Measurements from ENCODE around the gene PPARGC1A. TPM values are rescaled to one million over a fixed set of nuclear protein-coding genes. Genes with fewer than 3 reads are reported as not detected.

The PPARGC1A gene, protein sequence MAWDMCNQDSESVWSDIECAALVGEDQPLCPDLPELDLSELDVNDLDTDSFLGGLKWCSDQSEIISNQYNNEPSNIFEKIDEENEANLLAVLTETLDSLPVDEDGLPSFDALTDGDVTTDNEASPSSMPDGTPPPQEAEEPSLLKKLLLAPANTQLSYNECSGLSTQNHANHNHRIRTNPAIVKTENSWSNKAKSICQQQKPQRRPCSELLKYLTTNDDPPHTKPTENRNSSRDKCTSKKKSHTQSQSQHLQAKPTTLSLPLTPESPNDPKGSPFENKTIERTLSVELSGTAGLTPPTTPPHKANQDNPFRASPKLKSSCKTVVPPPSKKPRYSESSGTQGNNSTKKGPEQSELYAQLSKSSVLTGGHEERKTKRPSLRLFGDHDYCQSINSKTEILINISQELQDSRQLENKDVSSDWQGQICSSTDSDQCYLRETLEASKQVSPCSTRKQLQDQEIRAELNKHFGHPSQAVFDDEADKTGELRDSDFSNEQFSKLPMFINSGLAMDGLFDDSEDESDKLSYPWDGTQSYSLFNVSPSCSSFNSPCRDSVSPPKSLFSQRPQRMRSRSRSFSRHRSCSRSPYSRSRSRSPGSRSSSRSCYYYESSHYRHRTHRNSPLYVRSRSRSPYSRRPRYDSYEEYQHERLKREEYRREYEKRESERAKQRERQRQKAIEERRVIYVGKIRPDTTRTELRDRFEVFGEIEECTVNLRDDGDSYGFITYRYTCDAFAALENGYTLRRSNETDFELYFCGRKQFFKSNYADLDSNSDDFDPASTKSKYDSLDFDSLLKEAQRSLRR
- total RNA-seq = 10 to 100 TPM; 20.7 to 27.7 TPM
- long read RNA-seq, donor 1, partial matches to known transcripts = 0 of 2 reads
- long read RNA-seq, donor 1, other reads (novel, unspliced or antisense) = 2 of 2 reads
- long read RNA-seq, donor 2, partial matches to known transcripts = 1 of 1 reads
- long read RNA-seq, donor 2, other reads (novel, unspliced or antisense) = 0 of 1 reads

DNA sequence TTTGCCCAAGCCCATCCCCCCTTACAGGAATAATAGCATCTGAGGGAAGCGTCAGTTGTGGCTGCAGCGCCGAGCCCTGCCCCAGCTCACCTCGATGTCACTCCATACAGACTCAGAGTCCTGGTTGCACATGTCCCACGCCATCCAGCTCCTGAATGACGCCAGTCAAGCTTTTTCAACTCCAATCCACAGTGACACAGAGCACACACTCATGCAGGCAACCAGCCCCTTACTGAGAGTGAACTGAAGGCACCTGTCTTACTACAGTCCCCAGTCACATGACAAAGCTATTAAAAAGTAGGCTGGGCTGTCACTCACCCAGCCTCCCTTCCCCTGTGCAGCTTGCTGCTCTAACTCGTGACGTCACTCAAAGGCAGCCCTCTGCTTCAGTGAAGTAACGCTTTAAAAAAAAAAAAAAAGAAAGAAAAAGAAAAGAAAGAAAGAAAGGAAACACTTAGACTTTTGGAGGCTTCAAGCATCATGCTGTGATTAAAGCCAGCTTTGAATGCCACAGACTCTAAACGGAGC, at the start of gene PPARGC1A:
Gene PPARGC1A, minus strand, starts transcription at position 234 of the 528 bp plus-strand sequence. Its CDS starts 90 bp downstream, at position 144.
- DNase-seq (ENCODE audit: low spot score) = no peak
- intact Hi-C loops (cut with DNase I) = no loop called here

DNA sequence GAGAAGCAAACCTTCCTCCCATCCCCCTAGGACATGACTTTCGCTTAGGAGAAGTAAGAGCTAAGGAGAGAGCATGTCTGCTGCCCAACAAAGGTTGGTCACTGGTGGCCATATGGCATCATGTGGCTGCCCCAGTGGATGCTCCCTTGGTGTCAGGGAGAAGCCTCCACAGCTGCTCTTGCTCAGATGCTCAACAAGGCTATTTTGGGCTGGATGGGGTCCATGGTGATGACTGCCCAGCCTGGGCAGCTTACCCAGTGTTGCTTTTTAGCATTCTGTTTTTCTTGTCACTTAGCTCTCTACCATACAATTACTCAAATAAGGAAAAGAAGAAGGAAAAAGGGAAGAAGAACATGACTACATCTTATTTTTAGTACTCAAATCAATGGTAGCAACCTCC, 48.9 kb upstream of the PPARGC1A start:
- DNase-seq (ENCODE audit: low spot score) = no peak
- intact Hi-C loops (cut with DNase I) = no loop called here

DNA sequence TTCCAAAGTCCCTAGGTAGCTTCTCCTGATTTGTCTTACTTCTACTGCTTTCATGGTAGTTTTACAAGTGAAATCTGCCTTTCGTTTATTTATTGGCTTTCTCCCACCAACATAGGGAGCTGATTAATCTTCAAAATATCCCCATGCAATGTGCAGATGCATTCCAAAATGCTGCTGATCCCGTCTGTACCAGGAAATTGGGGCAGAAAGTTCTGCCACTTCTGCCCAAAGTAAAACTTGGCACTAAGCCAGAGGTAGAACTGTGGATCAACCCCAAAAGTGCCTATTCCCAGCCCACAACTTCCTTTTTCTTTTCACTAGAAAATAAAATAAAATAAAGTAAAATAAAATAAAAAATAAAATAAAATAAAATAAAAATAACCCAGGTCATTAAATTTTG, 47.3 kb upstream of the PPARGC1A start:
- intact Hi-C loops (cut with DNase I) = no loop called here

DNA sequence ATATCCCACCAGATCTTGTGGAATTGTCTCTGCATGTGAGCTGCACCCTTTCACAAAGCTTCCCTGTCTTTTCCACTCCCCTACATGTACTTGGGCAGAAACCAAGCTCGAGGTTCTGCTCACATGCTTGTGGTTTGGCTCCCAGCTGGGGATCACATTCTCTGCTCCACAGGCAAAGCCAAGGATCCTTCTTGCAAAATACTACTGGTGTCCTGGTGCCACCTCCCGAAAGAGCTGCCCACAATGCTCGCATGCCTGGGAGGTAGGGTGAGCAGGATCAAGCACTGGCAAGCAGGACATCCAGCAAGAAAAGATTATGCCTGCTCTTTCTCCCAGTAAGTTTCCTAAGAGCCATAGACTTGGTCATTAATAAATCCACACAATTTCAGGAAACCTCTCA, 45.1 kb upstream of the PPARGC1A start:
- intact Hi-C loops (cut with DNase I) = no loop called here
- peak; percentile 81 for DNase-seq (ENCODE audit: low spot score)

More for the DNA sequence above, 47.3 kb upstream of the PPARGC1A start:
- no peak for DNase-seq (ENCODE audit: low spot score)

DNA sequence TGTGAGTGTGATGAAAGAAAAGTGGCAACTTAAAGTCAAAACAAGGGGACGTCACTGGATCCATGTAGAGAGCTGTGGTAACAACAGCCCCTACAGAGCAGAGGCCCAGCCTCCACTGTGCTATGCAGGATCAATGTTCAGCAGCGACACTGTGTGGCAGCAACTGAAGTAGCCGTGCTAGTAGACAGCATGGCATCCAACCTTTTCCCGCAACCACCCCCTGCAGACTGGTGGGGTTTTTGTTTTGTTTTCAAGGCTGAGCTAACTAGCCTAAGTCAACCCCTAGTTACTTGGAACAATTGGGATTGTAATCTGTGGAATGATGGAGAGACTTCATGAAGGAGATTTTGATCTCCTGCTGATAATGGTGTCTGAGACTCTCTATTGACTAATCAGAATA, 44.4 kb upstream of the PPARGC1A start:
- intact Hi-C loops (cut with DNase I) = no loop called here
- DNase-seq (ENCODE audit: low spot score) = no peak

DNA sequence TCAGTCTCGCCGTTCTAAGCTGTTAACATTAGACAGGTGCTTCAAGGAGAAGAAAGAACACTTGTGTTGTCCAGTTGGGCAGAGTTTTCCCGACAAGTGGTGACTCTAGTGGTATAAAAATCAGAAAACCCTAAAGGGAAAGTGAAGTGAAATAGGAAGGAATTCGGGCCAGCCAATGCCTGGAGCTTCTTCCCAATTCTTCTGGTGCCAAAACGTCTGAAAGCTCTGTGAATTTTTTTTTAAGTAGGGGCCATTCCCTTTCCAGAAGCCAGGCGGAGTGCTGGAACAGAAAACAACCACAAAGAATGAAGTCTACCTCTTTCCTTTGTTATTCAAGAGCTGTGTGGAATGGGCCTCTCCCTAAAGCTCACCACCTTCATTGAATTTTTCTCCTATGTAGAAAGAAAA, 43.1 kb upstream of the PPARGC1A start:
- intact Hi-C loops (cut with DNase I) = no loop called here
- no peak for DNase-seq (ENCODE audit: low spot score)

DNA sequence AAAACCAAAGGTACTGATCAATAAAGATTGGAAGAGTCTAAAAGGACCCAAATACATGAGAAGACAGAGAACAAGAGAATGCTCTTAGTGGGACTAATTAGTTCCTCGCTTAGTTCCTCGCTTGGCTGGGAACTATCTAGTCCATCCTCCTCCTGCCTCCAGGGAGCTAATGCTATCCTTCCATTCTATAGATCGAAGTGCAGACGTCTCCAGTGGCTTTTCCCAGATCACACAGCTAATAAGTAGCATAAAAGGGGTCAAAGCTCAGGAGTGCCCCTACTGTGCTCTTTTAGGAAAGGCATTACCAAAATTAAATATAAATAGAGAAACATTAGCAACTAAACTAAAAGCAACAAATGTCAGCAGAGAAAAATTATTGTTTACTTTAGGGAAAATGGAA, 42.3 kb upstream of the PPARGC1A start:
- intact Hi-C loops (cut with DNase I) = no loop called here
- no peak for DNase-seq (ENCODE audit: low spot score)

DNA sequence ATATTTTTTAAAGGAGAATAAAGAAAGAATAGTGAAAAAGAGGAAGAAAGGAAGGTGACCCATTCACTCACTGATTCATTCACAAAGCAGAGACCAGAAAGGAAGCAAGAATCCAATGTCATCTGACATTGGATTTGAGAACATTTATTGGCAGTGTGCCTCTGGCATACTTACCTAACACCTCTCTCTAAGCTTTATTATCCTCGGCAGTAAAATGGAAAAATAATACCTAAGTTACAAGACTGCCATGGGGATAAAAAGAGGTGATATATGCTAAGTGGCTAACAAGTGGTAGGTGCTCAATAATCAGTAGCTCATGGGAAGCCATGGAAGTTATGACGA, 41.6 kb upstream of the PPARGC1A start:
- intact Hi-C loops (cut with DNase I) = no loop called here
- no peak for DNase-seq (ENCODE audit: low spot score)

DNA sequence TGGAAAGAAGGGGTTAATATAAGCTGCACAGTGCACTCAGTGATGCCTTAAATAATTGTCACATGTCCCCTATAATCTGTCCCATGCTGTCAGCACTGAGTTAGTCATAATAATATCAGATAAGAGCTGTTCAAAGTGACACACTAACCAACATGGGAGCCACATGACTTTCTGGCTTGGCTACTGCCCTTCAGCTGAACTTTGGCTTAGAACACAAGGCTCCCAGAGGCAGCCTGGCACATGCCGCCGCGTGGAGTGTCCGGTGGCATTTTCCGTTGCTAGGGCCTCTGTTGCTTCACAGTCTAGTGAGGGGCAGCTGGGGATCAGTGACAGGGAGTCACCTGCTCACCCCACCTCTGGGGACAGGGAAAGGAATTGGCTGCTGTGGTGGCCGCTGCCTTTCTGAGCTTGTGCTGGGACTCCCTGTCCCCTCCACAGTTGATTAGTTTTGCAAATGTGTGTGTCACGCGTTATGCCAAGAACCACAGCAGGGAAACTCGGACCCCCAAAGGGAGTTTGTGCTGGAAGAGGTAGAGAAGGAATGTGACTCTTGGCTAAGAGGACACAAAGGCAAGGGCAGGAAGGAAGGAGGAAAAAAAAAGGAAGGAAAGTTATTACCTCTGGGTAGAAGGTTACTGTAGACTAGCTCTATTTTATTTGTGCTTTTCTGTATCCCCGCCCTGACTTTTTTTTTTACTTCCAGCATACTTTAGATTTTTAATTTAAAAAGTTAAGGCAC, 41.1 kb upstream of the PPARGC1A start:
- peak; percentile 90 for DNase-seq (ENCODE audit: low spot score)
- intact Hi-C loops (cut with DNase I) = no loop called here

DNA sequence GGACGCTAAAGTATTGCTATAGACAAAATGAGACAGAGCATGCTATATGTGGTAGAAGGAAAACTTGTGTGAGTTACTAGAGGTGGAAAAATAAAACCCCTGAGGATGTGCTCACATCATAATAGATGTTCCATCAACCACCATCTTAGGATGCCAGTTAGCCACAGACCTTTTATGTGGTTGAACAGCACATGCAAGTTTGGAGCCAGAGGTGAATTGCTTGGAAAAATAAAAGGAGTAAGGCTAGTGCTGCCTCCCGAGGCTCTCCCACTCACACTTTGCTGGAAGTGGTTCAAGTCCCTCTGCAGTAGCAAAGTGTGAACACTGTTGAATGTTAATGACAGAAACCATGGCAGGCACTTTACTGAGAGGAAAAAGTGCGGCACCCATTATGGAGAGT, 39.4 kb upstream of the PPARGC1A start:
- no peak for DNase-seq (ENCODE audit: low spot score)
- intact Hi-C loops (cut with DNase I) = no loop called here

DNA sequence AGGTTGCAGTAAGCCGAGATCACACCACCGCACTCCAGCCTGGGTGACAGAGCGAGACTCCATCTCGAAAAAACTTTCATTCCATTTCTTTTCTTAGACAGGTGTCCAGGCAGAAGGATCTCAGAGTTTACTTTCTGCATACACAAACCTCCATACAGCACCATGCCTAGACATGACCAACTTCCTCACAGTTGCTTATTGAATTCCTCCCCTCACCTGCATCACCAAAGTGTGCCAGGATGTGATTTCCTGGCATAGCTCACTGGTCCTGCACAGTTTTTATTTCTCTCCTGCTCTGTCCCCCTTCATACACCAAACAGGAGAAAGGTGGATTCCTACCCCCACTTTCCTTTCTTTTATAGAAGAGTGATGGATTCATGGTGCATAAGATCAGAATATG, 34.7 kb upstream of the PPARGC1A start:
- no peak for DNase-seq (ENCODE audit: low spot score)
- intact Hi-C loops (cut with DNase I) = no loop called here

DNA sequence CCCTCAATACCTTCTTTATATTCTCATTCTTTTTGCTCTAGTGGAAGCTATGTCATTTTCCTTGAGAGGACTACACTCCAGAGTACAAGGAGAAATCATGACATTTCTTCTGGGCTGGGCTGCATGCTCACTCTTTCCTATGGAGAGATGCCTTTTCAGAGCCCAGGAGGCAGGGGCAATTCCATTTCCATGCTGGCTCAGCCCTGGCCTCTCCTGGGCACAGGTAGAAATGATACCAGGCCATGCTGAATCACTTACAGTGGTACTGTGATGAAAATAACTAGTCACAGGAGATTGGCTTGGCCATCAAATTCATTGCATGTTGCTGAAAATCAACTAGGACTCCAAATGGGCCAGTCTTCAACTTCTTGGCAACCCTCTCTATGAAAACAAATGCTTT, 34.0 kb upstream of the PPARGC1A start:
- intact Hi-C loops (cut with DNase I) = no loop called here
- DNase-seq (ENCODE audit: low spot score) = no peak

DNA sequence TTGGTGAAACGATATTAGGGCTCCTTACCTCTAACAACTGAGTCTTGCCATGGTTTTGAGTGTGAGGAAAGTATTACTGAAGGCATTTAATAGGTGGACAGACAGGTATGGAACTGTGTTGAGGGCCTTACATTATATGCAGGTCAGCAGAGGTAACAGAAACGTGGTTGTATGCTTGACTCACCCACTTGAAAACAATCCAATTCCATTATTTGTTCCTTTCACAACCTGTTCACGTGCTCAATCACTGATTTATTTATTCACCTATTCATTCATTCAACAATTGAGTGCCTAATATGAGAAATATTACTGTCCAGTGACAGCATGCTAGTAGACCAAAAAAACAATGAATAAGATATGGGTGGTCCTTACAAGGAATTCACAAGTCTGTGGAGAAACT, 33.3 kb upstream of the PPARGC1A start:
- intact Hi-C loops (cut with DNase I) = no loop called here
- DNase-seq (ENCODE audit: low spot score) = no peak

DNA sequence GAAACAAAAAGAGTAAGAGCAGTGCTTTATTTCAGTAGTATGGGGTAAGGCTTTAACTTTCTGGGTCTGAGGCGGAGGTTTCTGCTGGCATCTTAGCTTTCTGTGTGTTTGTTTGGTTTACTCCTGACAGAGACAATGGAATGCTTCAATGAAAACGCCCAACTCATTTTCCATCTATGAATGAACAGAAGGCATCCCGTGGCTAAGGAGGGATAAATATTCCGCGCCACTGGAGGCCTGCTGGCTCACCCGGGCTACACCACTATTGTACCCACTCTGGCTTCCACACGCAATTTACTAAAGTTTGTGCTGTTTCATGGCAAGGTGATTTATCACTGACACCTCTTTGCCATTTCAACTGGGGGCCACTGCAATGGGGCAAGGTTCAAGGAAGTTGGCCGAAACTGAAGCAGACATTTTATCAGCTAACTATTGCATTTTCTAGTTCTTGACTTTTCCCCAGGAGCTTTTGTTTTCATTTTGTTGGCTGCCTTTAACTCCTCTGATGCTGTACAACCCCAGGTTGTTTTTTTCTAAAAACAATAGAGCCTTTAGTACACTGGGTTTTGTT, 32.8 kb upstream of the PPARGC1A start:
- intact Hi-C loops (cut with DNase I) = no loop called here
- no peak for DNase-seq (ENCODE audit: low spot score)

DNA sequence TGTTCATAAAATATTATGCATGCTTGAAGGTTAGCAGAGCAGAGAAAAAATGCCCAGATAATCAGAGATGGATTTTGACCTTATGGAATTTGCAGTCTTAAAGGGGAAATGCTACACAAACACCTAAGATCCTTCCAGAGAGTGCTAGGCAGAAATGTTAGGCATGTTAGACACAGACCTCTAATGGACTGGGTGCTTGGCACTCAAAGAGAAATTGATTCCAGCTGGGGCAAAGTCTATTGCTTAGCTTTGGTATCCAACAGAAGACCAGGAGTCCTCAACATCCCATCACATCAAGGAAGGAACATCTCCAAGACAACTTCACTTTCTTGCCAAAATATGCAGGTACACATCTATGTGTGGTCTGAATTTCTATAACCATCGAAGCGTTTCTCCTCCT, 32.2 kb upstream of the PPARGC1A start:
- intact Hi-C loops (cut with DNase I) = no loop called here

DNA sequence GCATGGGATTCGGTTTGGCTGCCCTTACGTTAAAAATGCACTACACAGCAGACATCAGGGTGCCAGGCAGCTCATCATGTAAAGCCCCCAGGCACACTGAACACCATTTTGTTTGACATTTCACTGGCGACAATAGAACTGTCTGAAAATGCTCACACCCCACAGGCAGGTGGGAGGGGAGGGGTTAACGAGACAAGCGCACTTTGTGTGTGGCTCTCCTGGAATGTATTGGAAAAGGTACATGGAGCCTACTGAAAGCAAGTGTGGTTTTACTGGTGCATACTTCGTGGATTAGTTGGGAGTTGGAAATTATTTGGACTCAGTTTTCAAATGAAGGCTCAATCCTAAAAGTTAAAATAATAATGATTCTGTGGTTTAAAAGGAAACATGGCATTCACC, 31.6 kb upstream of the PPARGC1A start:
- no peak for DNase-seq (ENCODE audit: low spot score)
- intact Hi-C loops (cut with DNase I) = no loop called here

More for the DNA sequence above, 32.2 kb upstream of the PPARGC1A start:
- DNase-seq (ENCODE audit: low spot score) = no peak

DNA sequence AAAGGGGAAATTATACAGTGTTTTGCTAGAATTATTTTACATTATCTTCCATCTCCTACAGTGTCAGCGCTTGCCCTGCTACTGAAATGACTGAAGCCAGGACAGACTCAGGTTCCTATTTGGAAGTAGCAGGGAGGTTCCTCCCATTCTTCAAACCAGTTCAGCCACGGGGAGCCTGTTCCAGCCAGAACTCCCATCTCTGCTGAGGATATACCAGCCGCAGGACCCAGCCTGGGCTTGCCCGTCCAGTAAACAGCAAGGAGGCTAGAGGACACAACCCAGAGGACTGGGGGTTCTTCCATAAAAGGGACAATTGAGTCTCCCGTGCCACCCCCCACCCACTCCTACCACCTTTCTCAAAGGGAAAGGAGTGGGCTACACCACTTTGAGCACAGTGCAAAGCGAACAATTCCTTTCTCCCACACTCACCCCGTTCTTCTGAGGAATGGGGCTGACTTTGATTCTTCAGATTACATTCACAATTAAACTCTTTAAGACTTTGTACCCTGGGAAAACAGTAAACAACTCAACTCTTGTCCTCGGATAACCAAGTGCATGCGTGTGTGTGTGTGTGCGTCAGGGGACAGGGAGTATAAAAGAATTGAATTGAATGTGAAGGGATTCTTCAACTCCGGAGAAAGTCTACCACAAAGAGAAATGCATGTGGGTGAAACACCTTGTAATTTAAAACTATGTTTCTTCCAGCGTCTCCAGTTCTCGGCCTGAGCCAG, 31.0 kb upstream of the PPARGC1A start:
- intact Hi-C loops (cut with DNase I) = no loop called here
- no peak for DNase-seq (ENCODE audit: low spot score)

DNA sequence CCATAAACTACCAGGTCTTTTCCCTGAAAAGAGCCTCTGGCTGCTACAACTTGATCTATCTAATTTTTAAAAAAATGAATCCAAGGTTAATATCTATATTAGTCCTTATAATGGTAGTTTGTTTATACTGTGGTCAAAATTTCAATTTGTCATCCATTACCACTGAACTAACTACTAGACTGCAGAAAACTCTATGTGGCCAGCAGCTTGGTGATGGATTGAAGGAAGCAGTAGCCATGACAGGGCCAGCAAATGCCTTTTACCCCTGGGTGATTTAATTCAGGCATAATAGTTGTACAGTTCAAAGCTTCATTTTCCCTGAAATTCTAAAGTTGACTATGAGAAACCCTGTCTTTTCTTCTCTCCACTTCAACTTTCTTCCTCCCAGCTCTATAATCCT, 30.4 kb upstream of the PPARGC1A start:
- intact Hi-C loops (cut with DNase I) = no loop called here
- DNase-seq (ENCODE audit: low spot score) = no peak

DNA sequence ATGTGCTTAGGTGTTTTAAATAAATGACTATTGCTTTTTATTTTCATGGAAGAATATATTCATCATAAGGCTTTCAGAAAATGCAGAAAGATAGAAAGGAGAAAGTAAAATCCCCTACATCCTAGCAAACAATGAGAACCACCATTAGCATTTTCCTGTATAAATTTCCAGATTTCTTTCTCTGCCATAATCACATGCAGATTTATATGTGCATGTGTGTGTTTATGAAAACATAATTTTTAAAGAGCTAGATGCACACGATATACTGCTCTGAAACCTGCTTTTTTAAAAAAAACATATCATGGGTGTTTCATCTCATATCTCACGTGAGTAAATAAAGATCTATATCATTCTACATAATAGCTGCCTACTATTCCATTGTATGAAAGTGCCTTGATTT, 26.4 kb upstream of the PPARGC1A start:
- intact Hi-C loops (cut with DNase I) = no loop called here
- no peak for DNase-seq (ENCODE audit: low spot score)
